CD14-positive monocyte (primary cell): ENCODE data around the gene PRRX2. TPM values are rescaled to one million over a fixed set of nuclear protein-coding genes. Genes with fewer than 3 reads are reported as not detected.

Source experiments
- DNase-seq, 3 donors: peaks; one replicate each; pipeline ENCODE4 v3.0.0-alpha.2; 2011 to 2022
- H2AFZ ChIP-seq: 2 replicates; pipeline ENCODE4 v1.6.0; 2012; ENCODE audit warnings: mild to moderate bottlenecking, low read depth, low read length, inconsistent platforms; ENCODE audit not compliant: insufficient read depth, poor library complexity, severe bottlenecking
- H3K27ac ChIP-seq, 2 donors: 1 replicate in 1 of 2; 2 replicates in 1 of 2; pipeline ENCODE4 v1.5.1; 2012 to 2013; ENCODE audit warnings: low read length in 2 of 2, control low read depth in 1 of 2, inconsistent platforms in 1 of 2, low read depth in 1 of 2, mild to moderate bottlenecking in 1 of 2
- H3K27me3 ChIP-seq, 2 donors: one replicate each; pipeline versions ENCODE4 v1.6.0 to v1.6.1; 2011 to 2013; ENCODE audit warnings: low read length in 2 of 2; ENCODE audit not compliant: control insufficient read depth in 2 of 2, insufficient read depth in 2 of 2
- H3K36me3 ChIP-seq, 2 donors: replicated peaks in 1 of 2; 1 replicate in 1 of 2; 2 replicates in 1 of 2; pipeline versions ENCODE4 v1.5.1 to v1.6.1; 2012 to 2013; ENCODE audit warnings: low read length in 2 of 2, control low read depth in 1 of 2, inconsistent platforms in 1 of 2, mild to moderate bottlenecking in 1 of 2; ENCODE audit not compliant: insufficient read depth in 2 of 2, control insufficient read depth in 1 of 2
- H3K4me1 ChIP-seq, 2 donors: 1 replicate in 1 of 2; 2 replicates in 1 of 2; pipeline versions ENCODE4 v1.5.1 to v1.6.1; 2012 to 2013; ENCODE audit warnings: low read length in 2 of 2, control low read depth in 1 of 2, inconsistent platforms in 1 of 2, mild to moderate bottlenecking in 1 of 2, moderate library complexity in 1 of 2; ENCODE audit not compliant: insufficient read depth in 2 of 2, control insufficient read depth in 1 of 2
- H3K4me2 ChIP-seq: replicated peaks from 2 replicates; pipeline ENCODE3; 2012; ENCODE audit warnings: low read length, moderate library complexity, mild to moderate bottlenecking; ENCODE audit not compliant: poor library complexity, severe bottlenecking; ENCODE audit errors: extremely low read depth
- H3K4me3 ChIP-seq, 3 experiments: fragments of 200-600 bp in 1 of 3; sonication (generic) in 1 of 3; replicated peaks in 1 of 3; 1 replicate in 2 of 3; 2 replicates in 1 of 3; pipeline ENCODE4 v1.5.1; 2011 to 2013; ENCODE audit warnings: low read length in 3 of 3, mild to moderate bottlenecking in 3 of 3, control low read depth in 2 of 3, low read depth in 2 of 3, inconsistent platforms in 1 of 3, moderate library complexity in 1 of 3
- H3K79me2 ChIP-seq: 2 replicates; pipeline ENCODE4 v1.6.0; 2012; ENCODE audit warnings: mild to moderate bottlenecking, control low read depth, inconsistent platforms, low read length, moderate library complexity; ENCODE audit not compliant: insufficient read depth
- H3K9ac ChIP-seq: 2 replicates; pipeline ENCODE4 v1.6.0; 2017; ENCODE audit warnings: low read length, mild to moderate bottlenecking; ENCODE audit not compliant: insufficient read depth, poor library complexity, severe bottlenecking
- H3K9me3 ChIP-seq, 2 donors: replicated peaks in 1 of 2; 1 replicate in 1 of 2; 2 replicates in 1 of 2; pipeline versions ENCODE4 v1.5.1 to v1.6.1; 2012 to 2013; ENCODE audit warnings: low read length in 2 of 2, control low read depth in 1 of 2; ENCODE audit not compliant: control insufficient read depth in 1 of 2, insufficient read depth in 1 of 2
- H4K20me1 ChIP-seq: 2 replicates; pipeline ENCODE4 v1.6.0; 2012; ENCODE audit warnings: mild to moderate bottlenecking, low read length, control low read depth, moderate library complexity; ENCODE audit not compliant: insufficient read depth
- H3K27ac Mint-ChIP-seq, 7 donors: one replicate each; pipeline ENCODE4 v1.8.0; 2020; ENCODE audit warnings: mild to moderate bottlenecking in 7 of 7, mixed read lengths in 7 of 7, moderate library complexity in 6 of 7, inconsistent platforms in 2 of 7
- H3K27me3 Mint-ChIP-seq, 3 donors: one replicate each; pipeline ENCODE4 v1.8.0; 2021 to 2022; ENCODE audit warnings: low read depth in 3 of 3, mild to moderate bottlenecking in 3 of 3, mixed read lengths in 3 of 3, moderate library complexity in 3 of 3, inconsistent platforms in 1 of 3
- H3K36me3 Mint-ChIP-seq, 2 donors: one replicate each; pipeline ENCODE4 v1.8.0; 2020; ENCODE audit warnings: mixed read lengths in 2 of 2, inconsistent platforms in 1 of 2, mild to moderate bottlenecking in 1 of 2
- H3K4me1 Mint-ChIP-seq: one replicate; pipeline ENCODE4 v1.8.0; 2020; ENCODE audit warnings: mild to moderate bottlenecking, mixed read lengths
- H3K4me3 Mint-ChIP-seq, 2 donors: one replicate each; pipeline ENCODE4 v1.8.0; 2020; ENCODE audit warnings: mild to moderate bottlenecking in 2 of 2, mixed read lengths in 2 of 2, moderate library complexity in 1 of 2
- H3K9me3 Mint-ChIP-seq, 7 donors: one replicate each; pipeline ENCODE4 v1.8.0; 2020 to 2022; ENCODE audit warnings: mixed read lengths in 7 of 7, mild to moderate bottlenecking in 6 of 7, moderate library complexity in 6 of 7, inconsistent platforms in 2 of 7
- WGBS: methylation state at CpG from one replicate; pipeline ENCODE4 v1.1.5; 2013; ENCODE audit warnings: missing lambda C conversion rate; ENCODE audit not compliant: insufficient coverage; 5-methylcytosine and 5-hydroxymethylcytosine counted together
- intact Hi-C, 2 donors: fragments of 100-400 bp; cut with micrococcal nuclease; formaldehyde crosslinking; loops; one replicate each; pipeline versions ENCODE4 v1.15.0 to v1.15.1; 2023
- polyA plus RNA-seq, 3 donors: library from polyadenylated mRNA; depleted of rRNA in 1 of 3; unstranded in 2 of 3; stranded (reverse) in 1 of 3; fragments of 300-500 nt in 2 of 3; fragments of >200 nt in 1 of 3; fragmentation: Illumina TruSeq in 2 of 3; gene quantifications; 1 replicate in 2 of 3; 2 replicates in 1 of 3; pipeline ENCODE4 v1.2.3, GENCODE V29; 2012 to 2021
- TF ChIP-seq, protein P1 (sequence below): fragments of 200-600 bp; IDR thresholded peaks from one replicate; pipeline ENCODE4 v1.8.0; 2022; ENCODE audit warnings: antibody characterized with exemption, mild to moderate bottlenecking

Gene PRRX2
- polyA plus RNA-seq, 3 donors: not detected

GRCh38 chr9:129712634-129713401 lies 47.4 kb downstream of the PRRX2 start:
- Histone ChIP-seq H3K27me3 (peaks cover 3 to 28% of the 10 kb centered on the region in 2 donors), H3K9ac (no peak overlapping the region), H3K79me2 (no peaks in the 10 kb centered on the region), H3K9me3 (no peaks in the 10 kb centered on the region), H4K20me1 (no peaks in the 10 kb centered on the region), H3K4me3 (no peak overlapping the region), H3K27ac (no peak overlapping the region), H2AFZ (peak overlapping the region; percentile 31), H3K36me3 (no peaks in the 10 kb centered on the region), H3K4me2 (no peak overlapping the region), H3K4me1 (peaks cover 5 to 10% of the 10 kb centered on the region in 2 donors)
- H3K9me3 Mint-ChIP-seq: no peaks in the 10 kb centered on the region
- 24% methylated on average over 17 of the region's 26 CpGs for WGBS
- H3K36me3 Mint-ChIP-seq: no peaks in the 10 kb centered on the region
- peak overlapping the region in 1 of 7 donors; percentile 8 for H3K27ac Mint-ChIP-seq
- intact Hi-C loops: no loop called here
- H3K4me3 Mint-ChIP-seq: peak overlapping the region; percentile 12 to 67
- peaks cover 19% of the 10 kb centered on the region for H3K4me1 Mint-ChIP-seq
- TF ChIP-seq, protein P1, sequence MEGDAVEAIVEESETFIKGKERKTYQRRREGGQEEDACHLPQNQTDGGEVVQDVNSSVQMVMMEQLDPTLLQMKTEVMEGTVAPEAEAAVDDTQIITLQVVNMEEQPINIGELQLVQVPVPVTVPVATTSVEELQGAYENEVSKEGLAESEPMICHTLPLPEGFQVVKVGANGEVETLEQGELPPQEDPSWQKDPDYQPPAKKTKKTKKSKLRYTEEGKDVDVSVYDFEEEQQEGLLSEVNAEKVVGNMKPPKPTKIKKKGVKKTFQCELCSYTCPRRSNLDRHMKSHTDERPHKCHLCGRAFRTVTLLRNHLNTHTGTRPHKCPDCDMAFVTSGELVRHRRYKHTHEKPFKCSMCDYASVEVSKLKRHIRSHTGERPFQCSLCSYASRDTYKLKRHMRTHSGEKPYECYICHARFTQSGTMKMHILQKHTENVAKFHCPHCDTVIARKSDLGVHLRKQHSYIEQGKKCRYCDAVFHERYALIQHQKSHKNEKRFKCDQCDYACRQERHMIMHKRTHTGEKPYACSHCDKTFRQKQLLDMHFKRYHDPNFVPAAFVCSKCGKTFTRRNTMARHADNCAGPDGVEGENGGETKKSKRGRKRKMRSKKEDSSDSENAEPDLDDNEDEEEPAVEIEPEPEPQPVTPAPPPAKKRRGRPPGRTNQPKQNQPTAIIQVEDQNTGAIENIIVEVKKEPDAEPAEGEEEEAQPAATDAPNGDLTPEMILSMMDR: no peak
- DNase-seq: no peak
- H3K27me3 Mint-ChIP-seq: peaks cover 17 to 51% (median 33%) of the 10 kb centered on the region in 3 donors

DNA sequence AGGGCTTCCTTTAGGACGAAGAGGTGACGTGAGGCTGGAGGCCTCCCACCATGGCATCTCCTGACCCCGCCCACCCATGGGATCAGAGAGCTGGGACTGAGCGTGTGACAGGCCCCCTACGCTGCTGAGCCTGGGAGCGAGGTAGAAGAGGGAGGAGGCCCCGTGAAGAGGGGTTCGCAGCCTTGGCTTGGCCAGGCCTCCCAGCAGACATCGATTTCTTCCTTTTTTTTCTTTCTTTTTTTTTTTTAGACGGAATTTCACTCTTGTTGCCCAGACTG lies 47.9 kb downstream of the PRRX2 start:
- H3K36me3 ChIP-seq: no peaks in the 10 kb centered on the region
- no CpG with 5 or more reads among the region's 10 CpGs for WGBS
- peaks cover 3 to 28% of the 10 kb centered on the region in 2 donors for H3K27me3 ChIP-seq
- no peak overlapping the region for H3K4me3 ChIP-seq
- Mint-ChIP-seq H3K27me3 (peaks cover 17 to 48% (median 35%) of the 10 kb centered on the region in 3 donors), H3K4me1 (peaks cover 19% of the 10 kb centered on the region), H3K4me3 (peak overlapping the region in 1 of 2 donors; percentile 67), H3K27ac (peak overlapping the region in 1 of 7 donors; percentile 8), H3K36me3 (no peaks in the 10 kb centered on the region), H3K9me3 (no peaks in the 10 kb centered on the region)
- H4K20me1 ChIP-seq: no peaks in the 10 kb centered on the region
- DNase-seq: no peak
- H2AFZ ChIP-seq: no peak overlapping the region
- no peak overlapping the region for H3K27ac ChIP-seq
- no peaks in the 10 kb centered on the region for H3K79me2 ChIP-seq
- H3K9me3 ChIP-seq: no peaks in the 10 kb centered on the region
- TF ChIP-seq, protein P1: no peak
- intact Hi-C loops: no loop called here
- no peak overlapping the region for H3K4me2 ChIP-seq
- no peak overlapping the region for H3K9ac ChIP-seq
- H3K4me1 ChIP-seq: peaks cover 5 to 10% of the 10 kb centered on the region in 2 donors
